MCF 10A (cell line): ENCODE measurements around the gene NFKBIL1. TPM values are rescaled to one million over a fixed set of nuclear protein-coding genes. Genes with fewer than 3 reads are reported as not detected.

ENCODE experiments used
- BruUV-seq: library from RNA; stranded (reverse); fragments of 400-500 nt; replicated peaks from 2 replicates; lab custom pipeline; 2021; lab: Mats Ljungman, UMichigan
- CTCF ChIA-PET: fragments of 300-600 bp; sonication (Branson Sonifier 250); formaldehyde crosslinking; extraction: SDS; loops from one replicate; lab custom pipeline; 2021; ENCODE audit warnings: antibody characterized with exemption, inconsistent platforms; lab: Yijun Ruan, JAX
- POLR2A ChIA-PET: fragments of 300-600, 350-650 bp; sonication (Branson Sonifier 250); formaldehyde crosslinking; extraction: SDS; loops from one replicate; lab custom pipeline; 2020; ENCODE audit warnings: antibody characterized with exemption, inconsistent platforms; lab: Yijun Ruan, JAX
- DNase-seq: peaks from one replicate; pipeline ENCODE4 v3.0.0-alpha.2; 2018; ENCODE audit not compliant: unreplicated experiment
- H3K27ac Mint-ChIP-seq: one replicate; pipeline ENCODE4 v1.8.0; 2022; ENCODE audit warnings: mild to moderate bottlenecking, low read depth, mixed read lengths; ENCODE audit not compliant: unreplicated experiment
- H3K27me3 Mint-ChIP-seq: one replicate; pipeline ENCODE4 v1.8.0; 2022; ENCODE audit warnings: mixed read lengths; ENCODE audit not compliant: insufficient read depth, unreplicated experiment
- H3K36me3 Mint-ChIP-seq: one replicate; pipeline ENCODE4 v1.8.0; 2022; ENCODE audit warnings: mild to moderate bottlenecking, moderate library complexity, mixed read lengths; ENCODE audit not compliant: insufficient read depth, unreplicated experiment
- H3K4me1 Mint-ChIP-seq: one replicate; pipeline ENCODE4 v1.8.0; 2022; ENCODE audit warnings: mixed read lengths; ENCODE audit not compliant: insufficient read depth, unreplicated experiment
- H3K4me3 Mint-ChIP-seq: one replicate; pipeline ENCODE4 v1.8.0; 2022; ENCODE audit warnings: mild to moderate bottlenecking, moderate library complexity, mixed read lengths; ENCODE audit not compliant: unreplicated experiment
- H3K9me3 Mint-ChIP-seq: one replicate; pipeline ENCODE4 v1.8.0; 2022; ENCODE audit warnings: mixed read lengths; ENCODE audit not compliant: unreplicated experiment
- CTCF ChIP-seq: fragments of 200-600 bp; IDR thresholded peaks from one replicate; pipeline ENCODE4 v1.8.0; 2022; ENCODE audit warnings: antibody characterized with exemption, mild to moderate bottlenecking; ENCODE audit not compliant: unreplicated experiment
- intact Hi-C: fragments of 100-400 bp; cut with micrococcal nuclease; formaldehyde crosslinking; loops from 2 replicates; pipeline ENCODE4 v1.14.1; 2022
- total RNA-seq: library from RNA; stranded (reverse); gene quantifications from 2 replicates; pipeline ENCODE4 v1.2.3, GENCODE V29; 2022

Gene NFKBIL1
- total RNA-seq, 1 experiment from 2014 or later: 30.3 TPM

- TF ChIP-seq CTCF: no peak
- Mint-ChIP-seq H3K9me3 (no peaks in the 10 kb centered on the region), H3K4me3 (no peak within 1 kb of the TSS), H3K27ac (no peak within 1 kb of the TSS), H3K36me3 (peaks cover 7% of the 10 kb centered on the region), H3K4me1 (peaks cover 6% of the 10 kb centered on the region), H3K27me3 (peaks cover 20% of the 10 kb centered on the region)
- BruUV-seq: no TSS peak
- CTCF ChIA-PET: interaction anchor here (0.6 to 18.9 kb wide), 4 partner anchors 12 to 109 kb away, joined by 3 to 215 read pairs (median 4); partner anchors contain the start of gene NCR3
- intact Hi-C loops: no loop called here
- POLR2A ChIA-PET: interaction anchor here (1.4 kb wide), 1 partner anchor 16 kb away, joined by 3 read pairs; no protein-coding TSS in a partner anchor
- DNase-seq: no peak
Measured at GRCh38 chr6:31575335-31575901, 28.0 kb downstream of the NFKBIL1 start, which contains the start of gene TNF. TNF (plus strand) TSS chr6:31575565; CDS start chr6:31575742, 177 bp downstream.

GRCh38 chr6:31575952-31576685 is 28.7 kb downstream of the NFKBIL1 start:
- peaks cover 20% of the 10 kb centered on the region for H3K27me3 Mint-ChIP-seq
- H3K27ac Mint-ChIP-seq: no peak overlapping the region
- BruUV-seq: no TSS peak
- DNase-seq: no peak
- H3K4me1 Mint-ChIP-seq: peaks cover 9% of the 10 kb centered on the region
- H3K36me3 Mint-ChIP-seq: peaks cover 7% of the 10 kb centered on the region
- intact Hi-C loops: no loop called here
- no peak overlapping the region for H3K4me3 Mint-ChIP-seq
- no peak for TF ChIP-seq CTCF
- H3K9me3 Mint-ChIP-seq: no peaks in the 10 kb centered on the region
- ChIA-PET POLR2A (no interaction called here), CTCF (interaction anchor here (0.6 to 18.9 kb wide), 4 partner anchors 21 to 1010 kb away, joined by 3 to 215 read pairs (median 4); partner anchors contain the start of gene NCR3)

GRCh38 chr6:31576897-31577578 is 29.6 kb downstream of the NFKBIL1 start:
- H3K27ac Mint-ChIP-seq: no peak overlapping the region
- peaks cover 7% of the 10 kb centered on the region for H3K36me3 Mint-ChIP-seq
- no peak for DNase-seq
- intact Hi-C loops: no loop called here
- H3K9me3 Mint-ChIP-seq: no peaks in the 10 kb centered on the region
- no TSS peak for BruUV-seq
- H3K4me1 Mint-ChIP-seq: peaks cover 17% of the 10 kb centered on the region
- no peak overlapping the region for H3K4me3 Mint-ChIP-seq
- POLR2A ChIA-PET: interaction anchor here (0.6 kb wide), 1 partner anchor 84 kb away, joined by 3 read pairs; no protein-coding TSS in a partner anchor
- peaks cover 20% of the 10 kb centered on the region for H3K27me3 Mint-ChIP-seq
- CTCF ChIA-PET: interaction anchor here (0.6 to 18.9 kb wide), 5 partner anchors 20 to 1011 kb away, joined by 3 to 215 read pairs (median 3); partner anchors contain the start of genes ATP6V1G2 and NCR3
- TF ChIP-seq CTCF: no peak
